Medulla oblongata (tissue), 1 donor: ENCODE data around the gene TP53AIP1.

ENCODE experiments used
- DNase-seq: peaks from one replicate; pipeline ENCODE4 v3.0.0-alpha.2; 2015; ENCODE audit errors: extremely low spot score

The TP53AIP1 gene, protein sequence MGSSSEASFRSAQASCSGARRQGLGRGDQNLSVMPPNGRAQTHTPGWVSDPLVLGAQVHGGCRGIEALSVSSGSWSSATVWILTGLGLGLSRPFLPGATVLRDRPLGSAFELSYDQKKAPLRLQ

DNA sequence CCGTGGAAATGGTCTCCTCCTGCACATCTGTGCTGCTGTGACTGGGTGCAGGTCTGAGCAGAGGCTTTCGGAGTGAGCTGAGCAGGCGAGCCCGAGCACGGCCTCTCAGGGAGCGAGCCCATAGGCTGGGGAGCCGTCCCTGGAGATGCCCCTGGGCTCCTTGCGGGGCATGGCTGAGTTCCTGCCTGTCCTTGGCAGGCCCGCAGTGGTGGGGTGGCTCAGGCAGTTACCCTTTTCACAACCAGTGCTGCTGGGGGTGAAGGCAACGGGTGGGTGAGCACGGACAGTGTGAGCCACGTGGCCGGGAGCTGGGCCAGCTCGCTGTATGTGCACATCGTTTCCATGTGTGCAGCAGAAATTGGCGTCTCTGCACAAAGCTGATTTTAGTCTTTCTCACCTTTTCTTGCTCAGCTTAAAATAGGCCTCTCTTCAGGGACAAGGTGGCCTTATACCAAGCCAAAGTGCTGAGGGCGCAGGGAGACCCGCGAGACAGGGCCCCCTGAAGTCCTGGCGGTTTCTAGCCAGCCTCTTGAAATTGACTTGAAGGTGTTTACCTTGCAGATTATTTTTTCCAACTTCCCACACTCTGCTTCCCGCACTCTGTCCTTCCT is at the start of gene TP53AIP1:
TP53AIP1 (minus strand) TSS at position 55 of the 611 bp plus-strand sequence. CDS start 5,053 bp downstream, outside the sequence.
- no peak for DNase-seq

DNA sequence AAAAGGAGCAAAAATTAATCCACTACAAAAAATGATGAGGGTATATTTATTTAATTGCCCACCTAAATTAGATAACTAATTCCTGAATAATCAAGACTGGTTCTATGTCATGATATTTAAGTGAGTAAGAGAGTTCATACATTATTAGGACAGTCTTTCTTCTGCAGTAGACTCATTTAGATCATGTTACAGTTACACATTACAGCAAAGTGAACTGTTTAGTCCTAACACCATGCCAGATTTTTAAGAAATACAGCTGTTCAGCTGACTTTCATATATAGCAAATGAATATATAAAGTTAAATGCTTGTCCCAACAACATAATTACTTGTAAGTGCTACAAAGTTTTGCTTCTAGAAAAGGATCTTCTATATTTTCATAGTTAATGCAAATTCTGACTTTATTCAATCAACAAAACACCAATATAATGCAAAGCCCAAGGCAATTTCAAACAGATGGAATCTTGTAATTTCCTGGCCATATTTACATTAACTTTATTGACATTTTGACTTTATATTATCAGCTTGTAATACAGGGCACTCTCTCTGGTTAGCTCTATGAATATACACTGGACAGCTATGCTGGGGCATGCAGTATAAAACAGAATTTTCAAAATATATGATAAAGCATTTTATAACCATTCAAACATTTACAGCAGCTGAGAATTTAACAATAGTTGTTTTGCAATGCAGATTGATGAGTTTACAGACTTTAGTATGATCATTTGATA is 45.7 kb upstream of the TP53AIP1 start:
- DNase-seq: no peak

DNA sequence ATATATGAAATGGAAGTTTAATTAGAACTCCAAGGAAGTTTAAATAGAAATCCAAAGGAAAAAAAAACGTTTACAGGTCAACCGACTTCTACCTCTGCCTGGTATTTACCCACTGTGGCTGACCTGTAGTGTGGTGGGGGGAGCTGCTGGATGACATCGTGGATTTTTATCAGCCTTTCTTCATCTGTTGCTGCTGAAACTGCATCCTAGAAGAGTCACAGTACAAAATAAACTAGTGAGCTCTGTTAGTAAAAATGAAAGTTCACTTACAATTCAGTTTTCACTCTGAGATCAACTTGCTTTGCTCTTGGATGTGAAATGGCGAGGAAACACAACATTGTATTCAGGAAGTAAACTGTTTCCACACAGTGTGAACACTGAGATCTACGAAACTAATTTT is 43.2 kb upstream of the TP53AIP1 start:
- no peak for DNase-seq

DNA sequence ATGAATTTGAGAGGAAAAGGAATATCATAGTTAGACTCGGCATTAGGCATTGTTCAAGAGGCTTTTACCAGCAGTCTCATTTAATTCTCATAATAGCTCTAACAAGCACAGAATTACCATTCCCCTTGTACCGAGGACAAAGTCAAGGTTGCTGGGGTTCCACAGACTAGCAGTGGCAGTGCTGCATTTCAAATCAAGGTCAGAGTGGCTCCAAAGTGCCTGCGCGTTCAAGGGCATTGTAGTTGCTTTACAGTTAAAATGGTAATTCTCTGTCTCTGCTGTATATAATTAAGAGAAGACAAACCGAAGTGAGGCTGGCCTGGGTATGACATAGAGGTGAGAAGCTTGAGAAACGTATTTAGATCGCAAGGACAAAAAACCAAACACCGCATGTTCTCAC is 40.4 kb upstream of the TP53AIP1 start:
- DNase-seq: no peak

DNA sequence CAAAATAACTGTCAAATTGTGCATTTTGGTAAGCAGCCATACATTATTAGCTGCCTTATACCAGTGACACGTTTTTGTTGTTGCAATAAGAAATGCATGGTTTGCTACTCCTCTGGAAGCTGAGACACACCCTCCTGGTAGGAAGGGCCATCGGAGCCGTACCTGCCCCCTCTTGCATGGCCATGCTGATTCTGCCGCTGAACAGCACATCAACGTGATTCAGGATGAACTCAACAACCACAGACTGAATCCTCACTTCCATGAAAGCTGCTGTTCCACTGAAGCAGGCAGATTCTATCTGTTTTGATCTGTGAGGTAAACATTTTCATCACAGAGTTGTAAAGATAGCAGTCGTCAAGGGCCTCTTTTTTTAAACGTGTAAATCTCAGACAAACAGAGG is 38.6 kb upstream of the TP53AIP1 start:
- no peak for DNase-seq

DNA sequence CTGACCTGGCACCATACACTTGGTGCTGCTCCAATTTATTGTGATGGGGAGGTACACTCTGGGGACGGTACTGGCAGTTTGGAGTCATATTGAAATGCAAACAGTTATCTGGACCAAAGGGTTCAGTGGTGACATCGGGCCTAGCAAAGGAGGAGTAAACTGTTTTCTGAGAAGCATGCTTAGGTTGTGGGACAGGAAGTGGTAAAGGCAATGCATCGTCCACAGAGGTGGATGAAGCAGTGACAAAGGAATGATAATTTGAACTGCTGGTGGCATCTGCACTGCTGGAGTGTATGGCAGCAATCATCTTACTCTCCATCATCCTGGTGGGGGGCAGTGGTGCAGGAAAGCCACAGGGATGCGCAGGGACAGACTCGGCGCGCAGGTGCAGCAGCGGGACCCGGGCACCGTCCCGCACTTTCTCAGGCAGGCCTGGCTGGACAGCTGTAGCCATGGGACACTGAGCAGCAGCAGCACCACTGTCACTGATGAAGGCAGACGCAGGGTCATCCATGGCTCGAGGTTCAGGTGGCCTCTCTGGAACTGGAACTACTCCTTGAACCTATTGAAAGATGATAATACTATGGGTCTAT is 28.0 kb upstream of the TP53AIP1 start:
- DNase-seq: no peak

DNA sequence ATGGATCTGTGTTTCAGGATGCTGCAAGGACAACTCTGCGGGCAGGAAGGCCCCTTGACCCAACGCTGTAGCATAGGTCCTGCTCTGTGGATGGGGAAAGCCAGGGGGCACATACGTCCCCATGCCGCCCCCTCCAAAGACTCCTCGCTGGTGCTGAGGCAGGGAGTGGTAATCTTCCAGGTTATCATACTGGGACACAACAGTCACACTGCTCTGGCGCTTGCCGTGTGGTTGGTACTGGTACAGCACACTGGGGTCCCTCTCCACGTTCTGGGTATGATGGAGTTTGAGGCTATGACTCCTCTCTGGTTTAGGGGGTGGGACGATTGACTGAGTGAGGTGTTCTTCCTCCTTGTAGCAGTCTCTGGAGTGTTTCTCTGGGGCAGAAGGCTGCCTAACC is 26.2 kb upstream of the TP53AIP1 start:
- DNase-seq: no peak

DNA sequence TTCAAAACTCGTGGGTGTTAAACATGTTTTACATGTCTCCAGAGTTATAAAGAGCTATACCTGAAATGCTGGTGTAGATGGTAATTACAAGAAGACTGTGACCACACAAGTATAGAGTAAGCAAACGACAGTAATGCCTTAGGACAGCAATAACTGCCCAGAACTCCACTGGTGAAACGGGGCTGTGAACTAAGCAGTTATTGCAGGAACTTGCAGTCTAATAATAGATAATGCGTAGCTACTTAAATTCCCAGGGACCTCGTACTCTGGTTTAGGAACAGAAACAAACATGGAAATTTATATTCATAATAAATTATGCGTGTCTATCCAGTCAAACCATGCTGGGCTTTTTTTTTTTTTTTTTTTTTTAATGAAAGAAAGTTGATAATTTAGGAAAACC is 24.9 kb upstream of the TP53AIP1 start:
- DNase-seq: no peak

DNA sequence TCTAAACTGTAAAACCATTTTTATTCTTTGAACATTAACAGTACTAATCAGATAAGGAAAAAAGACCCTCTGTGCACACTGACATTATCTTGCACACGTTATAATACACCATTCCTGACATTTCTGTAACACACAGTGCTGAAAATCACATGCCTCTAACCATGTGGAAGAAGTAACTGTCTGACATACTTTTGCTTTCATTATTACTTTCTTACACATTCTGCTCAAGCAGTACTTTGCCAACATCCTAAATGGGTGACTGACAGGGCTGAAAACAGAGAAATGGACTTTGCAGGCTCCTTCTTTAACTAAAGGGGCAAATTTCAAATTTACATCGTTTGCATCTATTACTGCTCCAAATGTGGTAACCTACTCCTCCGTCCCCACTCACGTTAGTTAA is 22.8 kb upstream of the TP53AIP1 start:
- peak; percentile 72 for DNase-seq

DNA sequence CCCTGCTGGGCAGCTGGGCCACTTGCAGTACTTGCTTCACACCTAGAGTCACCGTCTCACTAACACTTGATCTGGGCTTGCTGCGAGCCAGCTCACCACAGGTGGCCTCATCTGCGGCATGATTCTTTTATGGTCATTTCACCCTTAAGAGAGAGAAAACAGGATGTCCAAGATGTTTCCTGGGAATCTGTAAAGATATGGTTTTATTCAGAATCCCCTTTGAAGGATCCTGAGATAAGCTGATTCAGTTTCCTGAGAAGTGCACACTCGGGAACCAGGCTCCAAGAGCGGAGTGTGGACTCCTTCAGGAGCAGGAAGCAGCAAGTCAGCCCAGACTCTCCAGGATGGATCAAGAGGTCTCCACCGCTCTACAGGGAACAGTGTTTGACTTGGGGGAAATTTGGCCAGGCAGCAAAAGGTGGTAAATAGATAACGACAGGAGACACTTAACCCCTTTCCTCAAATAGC is 21.8 kb upstream of the TP53AIP1 start:
- no peak for DNase-seq

DNA sequence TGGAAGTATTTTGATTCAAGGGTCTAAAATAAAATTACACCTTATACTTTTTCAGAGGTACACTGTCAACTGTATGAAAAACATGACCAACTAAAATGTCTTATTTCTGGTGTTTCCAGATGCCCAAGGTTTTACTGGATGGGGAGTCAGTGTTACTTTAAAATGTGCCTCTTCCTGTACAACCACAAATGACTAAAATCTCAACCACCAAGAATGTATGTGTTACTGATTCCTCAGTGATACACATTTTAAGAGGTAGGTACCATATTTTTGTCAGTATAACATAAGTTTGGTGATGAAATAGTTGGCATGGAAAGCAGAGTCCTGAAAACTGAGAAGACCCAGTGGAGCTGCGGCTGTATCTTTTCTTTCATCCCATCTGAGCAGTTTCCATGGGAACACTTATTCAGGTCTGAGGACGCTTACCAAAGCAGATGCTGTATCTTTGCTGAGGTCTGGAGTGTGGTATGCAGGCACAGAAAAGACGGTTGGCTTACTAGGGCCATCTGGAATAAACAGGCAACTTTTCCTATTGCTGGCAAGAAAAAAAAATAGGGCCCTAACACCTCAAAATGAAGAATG is 21.2 kb upstream of the TP53AIP1 start:
- DNase-seq: no peak

DNA sequence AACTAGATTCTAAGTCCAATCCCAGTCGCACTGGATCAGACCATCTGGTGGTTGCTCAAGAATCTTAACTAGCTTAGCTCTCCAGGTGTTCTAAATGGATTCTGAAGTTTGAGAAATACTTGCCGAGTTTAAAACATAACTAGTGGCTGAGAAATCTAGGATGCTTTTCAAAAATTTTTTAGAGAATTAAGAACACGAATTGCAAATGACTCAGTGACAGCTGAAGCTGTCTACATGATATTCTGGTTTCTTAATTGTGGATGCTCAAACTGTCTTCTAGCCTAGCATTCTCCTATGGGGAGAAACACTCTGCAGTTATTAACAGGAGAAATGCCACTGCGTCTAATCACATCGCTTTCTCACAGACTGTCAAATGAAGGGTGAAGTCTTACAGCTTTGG is 20.2 kb upstream of the TP53AIP1 start:
- DNase-seq: no peak

DNA sequence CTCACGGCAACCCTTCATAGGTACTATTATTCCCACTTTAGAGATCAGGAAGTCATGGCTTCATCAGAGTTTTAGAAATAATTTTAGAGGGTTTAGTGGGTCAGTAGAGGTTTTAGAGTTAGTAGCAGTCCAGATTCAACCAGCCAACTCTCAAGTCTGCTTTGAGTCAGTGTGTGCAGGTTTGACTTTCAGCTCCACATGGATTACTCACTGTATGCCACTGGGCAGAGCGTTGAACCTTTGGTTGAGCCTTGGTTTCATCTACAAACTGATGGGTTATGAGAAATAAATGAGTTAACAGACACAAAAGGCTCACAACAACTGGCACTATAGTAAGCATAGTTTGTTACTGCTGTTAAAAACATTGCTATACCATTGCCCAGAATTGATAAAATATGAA is 19.0 kb upstream of the TP53AIP1 start:
- DNase-seq: no peak

DNA sequence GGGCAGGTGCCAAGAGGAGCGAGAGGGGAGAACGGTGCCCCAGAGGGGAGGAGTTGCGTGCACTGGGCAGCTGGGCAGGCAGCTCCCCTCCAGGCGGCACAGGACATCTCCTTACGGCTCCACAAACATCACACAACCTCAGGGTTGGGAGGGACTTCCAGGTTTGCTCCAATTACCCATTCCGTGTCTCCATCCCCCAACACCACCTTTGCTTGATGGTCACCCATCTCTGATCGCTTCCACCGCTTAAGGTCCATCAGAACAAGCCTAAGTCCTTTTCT is 14.5 kb upstream of the TP53AIP1 start:
- DNase-seq: no peak

DNA sequence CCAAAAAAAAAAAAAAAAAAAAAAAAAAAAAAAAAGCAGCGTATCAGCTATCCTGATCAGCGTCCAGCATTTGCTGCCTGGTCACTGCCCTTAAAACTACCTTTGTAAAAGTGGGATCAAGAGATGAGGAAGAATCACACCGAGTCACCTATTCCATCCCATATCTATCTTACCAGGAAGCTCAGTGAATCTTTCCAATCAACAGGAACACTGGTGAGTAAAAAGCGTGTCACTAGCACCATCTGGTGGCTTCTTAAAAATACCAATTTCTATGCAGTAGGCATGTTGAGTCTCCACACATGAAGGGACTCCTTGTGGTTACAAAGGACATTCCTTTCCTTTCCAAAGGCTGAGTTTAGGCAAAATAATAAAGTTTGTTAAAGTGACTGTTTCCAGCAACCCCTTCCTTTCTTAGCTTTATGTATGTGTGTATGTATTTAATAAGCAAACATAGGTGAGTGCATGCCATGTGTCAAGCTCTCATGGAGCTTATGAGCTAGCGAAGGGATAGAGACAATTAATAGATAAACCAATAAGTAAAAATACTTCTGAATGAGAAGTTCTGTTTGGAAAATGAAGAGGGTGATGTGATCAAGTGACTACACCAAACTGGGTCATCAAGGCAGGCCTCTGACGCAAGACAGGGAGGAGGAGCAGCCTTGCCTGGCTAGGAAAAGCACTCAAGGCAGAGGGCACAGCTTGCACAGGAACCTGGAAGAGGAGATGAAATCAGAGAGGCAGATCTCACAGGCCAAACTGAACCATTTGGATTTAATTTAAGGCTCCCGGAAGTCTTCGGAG is 13.9 kb upstream of the TP53AIP1 start:
- peak; percentile 87 for DNase-seq

DNA sequence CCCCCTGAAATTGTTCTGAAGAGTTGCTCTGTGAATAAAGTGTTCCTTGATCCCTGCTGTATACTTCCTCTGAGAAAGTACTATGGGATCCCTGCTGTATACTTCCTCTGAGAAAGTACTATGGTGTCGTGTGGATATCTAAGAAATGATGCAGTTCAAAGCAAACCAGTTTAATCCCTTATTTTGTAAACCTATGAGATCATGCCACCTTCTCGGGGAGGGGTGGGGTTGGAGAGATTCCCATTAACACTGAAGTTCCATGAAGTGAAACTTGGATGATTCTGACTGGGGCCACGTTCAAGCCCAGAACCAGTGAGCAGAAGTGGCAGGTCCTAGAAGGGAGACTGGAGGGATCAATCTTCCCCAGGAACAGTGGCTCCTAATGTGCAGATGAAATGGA is 13.0 kb upstream of the TP53AIP1 start:
- DNase-seq: no peak

DNA sequence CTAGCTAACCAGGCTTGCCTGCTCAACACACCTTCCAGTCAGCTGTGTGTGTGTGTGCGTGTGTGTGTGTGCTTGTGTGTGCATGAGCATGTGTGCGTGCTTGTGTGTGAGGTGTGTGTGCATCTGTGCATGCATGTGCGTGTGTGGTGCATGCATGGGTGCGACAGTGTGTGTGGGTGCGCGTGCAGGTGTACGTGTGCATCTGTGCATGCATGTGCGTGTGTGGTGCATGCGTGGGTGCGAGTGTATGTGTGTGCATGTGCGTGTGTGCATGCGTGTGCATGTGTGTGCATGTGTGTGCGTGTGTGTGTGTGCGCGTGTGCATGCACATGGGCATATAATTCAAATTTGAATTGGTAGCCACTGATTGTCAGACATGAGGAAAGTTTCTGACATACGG is 10.5 kb upstream of the TP53AIP1 start:
- no peak for DNase-seq

DNA sequence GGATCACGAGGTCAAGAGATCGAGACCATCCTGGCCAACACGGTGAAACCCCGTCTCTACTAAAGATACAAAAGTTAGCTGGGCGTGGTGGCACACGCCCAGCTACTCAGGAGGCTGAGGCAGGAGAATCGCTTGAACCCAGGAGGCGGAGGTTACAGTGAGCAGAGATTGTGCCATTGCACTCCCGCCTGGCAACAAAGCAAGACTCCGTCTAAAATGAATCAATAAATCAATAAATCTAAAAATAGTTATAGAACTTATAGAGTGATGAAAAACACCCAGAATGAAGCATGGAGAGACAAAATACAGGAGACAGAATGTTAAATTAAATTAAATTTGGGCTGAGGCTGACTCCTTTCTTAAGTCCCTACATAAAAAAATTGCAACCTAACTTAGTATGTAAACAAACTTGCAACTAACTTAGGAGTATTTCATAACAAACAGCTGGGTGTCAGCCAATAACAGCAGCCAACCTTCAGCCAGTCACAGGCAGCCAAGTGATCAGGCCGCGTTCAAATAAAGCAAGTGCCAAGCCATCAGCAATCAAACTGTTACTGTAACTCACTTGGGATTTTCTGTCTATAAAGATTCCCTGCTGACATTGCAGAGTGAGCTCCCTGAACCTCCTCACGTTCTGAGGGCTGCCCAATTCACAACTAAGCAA is 7.3 kb upstream of the TP53AIP1 start:
- DNase-seq: no peak

DNA sequence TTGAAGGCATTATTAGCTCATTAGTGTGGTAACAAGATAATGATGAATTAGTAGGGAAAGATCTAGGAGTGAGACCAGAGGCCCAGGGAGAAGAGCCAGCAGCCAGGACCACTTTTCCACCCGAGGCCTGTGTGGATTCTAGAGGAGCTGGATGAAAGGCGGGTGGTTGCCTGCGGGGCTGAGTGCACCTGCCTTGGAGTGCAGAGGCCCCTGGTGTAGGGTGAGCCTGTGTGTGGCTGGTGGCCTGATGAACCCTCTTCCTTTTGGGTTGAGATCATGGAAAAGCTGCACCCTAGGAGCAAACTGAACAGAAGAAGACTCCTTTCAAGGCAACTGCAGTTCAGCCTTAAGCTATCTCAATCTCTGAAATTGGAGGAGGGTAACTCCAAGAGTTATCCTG is 5.9 kb upstream of the TP53AIP1 start:
- DNase-seq: no peak

DNA sequence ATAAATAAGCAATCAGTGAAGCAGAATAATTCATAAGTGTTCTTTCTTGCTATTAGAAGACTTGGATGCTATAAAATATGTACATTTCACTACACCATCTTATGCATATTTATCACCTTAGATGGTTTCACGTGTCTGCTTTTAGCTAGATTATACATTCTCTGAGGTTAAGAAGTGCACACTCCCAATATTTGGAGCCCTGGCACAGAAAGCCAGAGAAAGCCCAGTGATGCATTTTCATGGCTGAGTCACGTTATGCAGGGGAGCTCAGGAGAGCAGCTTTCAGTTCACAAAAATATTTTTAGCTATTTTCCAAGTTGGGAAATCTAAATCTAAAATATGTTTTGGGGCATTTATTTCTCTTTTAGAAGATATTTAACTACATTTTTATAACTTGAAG is 5.1 kb upstream of the TP53AIP1 start:
- DNase-seq: no peak

DNA sequence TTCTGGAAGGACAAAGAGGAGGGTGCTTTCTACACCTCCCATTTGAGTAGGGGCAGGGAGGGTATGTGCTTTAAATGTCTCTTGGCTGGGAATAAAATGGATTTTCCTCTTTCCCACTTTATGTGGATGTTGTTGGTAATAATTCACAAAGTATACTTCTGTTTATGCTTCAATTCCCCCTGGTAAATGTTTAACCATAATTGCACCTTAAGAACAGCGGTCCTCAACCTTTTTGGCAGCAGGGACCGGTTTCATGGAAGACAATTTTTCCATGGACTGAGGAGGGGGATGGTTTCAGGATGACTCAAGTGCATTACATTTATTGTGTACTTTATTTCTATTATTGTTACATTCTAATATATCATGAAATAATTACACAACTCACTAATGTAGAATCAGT is 4.0 kb upstream of the TP53AIP1 start:
- DNase-seq: no peak
